Endothelial cell (in vitro differentiated cells): Measurements from ENCODE around the gene TMEM43. TPM values are rescaled to one million over a fixed set of nuclear protein-coding genes. Genes with fewer than 3 reads are reported as not detected.

Source experiments
- DNase-seq: peaks from one replicate; pipeline ENCODE4 v3.0.0; 2021; ENCODE audit warnings: low spot score
- H3K27ac Mint-ChIP-seq: one replicate; pipeline ENCODE4 v1.8.0; 2021; ENCODE audit warnings: mixed read lengths, inconsistent platforms; ENCODE audit not compliant: unreplicated experiment
- H3K27me3 Mint-ChIP-seq: one replicate; pipeline ENCODE4 v1.8.0; 2021; ENCODE audit warnings: mild to moderate bottlenecking, moderate library complexity, mixed read lengths, inconsistent platforms; ENCODE audit not compliant: unreplicated experiment
- H3K36me3 Mint-ChIP-seq: one replicate; pipeline ENCODE4 v1.8.0; 2021; ENCODE audit warnings: mild to moderate bottlenecking, low read depth, mixed read lengths, inconsistent platforms; ENCODE audit not compliant: unreplicated experiment
- H3K4me1 Mint-ChIP-seq: one replicate; pipeline ENCODE4 v1.8.0; 2021; ENCODE audit warnings: mild to moderate bottlenecking, mixed read lengths, inconsistent platforms; ENCODE audit not compliant: unreplicated experiment
- H3K4me3 Mint-ChIP-seq: one replicate; pipeline ENCODE4 v1.8.0; 2021; ENCODE audit warnings: mild to moderate bottlenecking, mixed read lengths, inconsistent platforms; ENCODE audit not compliant: unreplicated experiment
- H3K9me3 Mint-ChIP-seq: one replicate; pipeline ENCODE4 v1.8.0; 2021; ENCODE audit warnings: mixed read lengths, inconsistent platforms; ENCODE audit not compliant: unreplicated experiment
- CTCF ChIP-seq: fragments of 200-600 bp; sonication (generic); IDR thresholded peaks from one replicate; pipeline ENCODE4 v1.5.0; 2021; ENCODE audit warnings: antibody characterized with exemption; ENCODE audit not compliant: unreplicated experiment
- total RNA-seq: library from RNA; stranded (reverse); fragmentation: NEBNext Ultra II Directional; extraction: Animal tissue kit (Norgen Biotek cat#: 25700); gene quantifications from one replicate; pipeline ENCODE4 v1.2.1, GENCODE V29; 2021; ENCODE audit not compliant: unreplicated experiment

TMEM43 gene
- total RNA-seq, 1 donor from 2014 or later = 31.9 TPM

DNA sequence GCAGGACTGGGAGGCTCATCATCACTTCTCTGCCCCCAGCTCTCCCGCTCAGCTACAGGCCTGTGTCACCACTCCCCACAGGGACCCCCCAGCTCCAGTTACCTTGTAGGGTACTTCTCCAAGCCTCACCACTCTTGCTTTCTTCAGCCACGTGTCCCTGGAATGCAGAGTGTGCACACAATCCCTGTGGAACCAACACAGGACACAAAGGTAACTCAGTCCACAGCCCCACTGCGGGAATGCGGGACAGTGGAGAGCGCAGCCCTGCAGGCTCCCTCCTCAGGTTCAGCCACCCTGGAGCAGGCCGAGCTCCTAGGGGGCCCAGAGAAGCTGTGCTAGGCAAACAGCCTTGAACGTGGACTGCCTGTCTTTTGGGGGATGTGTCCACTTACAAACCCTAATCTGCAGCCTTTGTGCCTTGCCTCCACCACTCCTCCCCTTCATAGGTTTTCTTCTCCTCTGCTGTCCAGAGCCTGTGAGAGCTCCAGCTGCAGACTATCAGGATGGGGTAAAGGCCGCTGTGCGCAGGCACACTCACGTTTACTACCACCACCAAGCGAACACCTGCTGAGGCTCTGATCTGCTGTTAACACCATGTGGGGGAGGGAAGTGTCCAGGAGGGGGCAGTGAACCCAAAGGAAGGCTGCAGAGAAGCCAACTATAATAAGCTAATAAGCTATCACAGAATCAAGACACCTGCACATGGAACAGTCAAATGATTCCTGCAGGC, 27.5 kb downstream of the TMEM43 start:
- Mint-ChIP-seq H3K4me1 (no peaks in the 10 kb centered on the region), H3K36me3 (peaks cover 43% of the 10 kb centered on the region), H3K27me3 (peaks cover 4% of the 10 kb centered on the region), H3K4me3 (no peak overlapping the region), H3K9me3 (no peaks in the 10 kb centered on the region), H3K27ac (no peak overlapping the region)
- DNase-seq = no peak
- no peak for TF ChIP-seq CTCF

DNA sequence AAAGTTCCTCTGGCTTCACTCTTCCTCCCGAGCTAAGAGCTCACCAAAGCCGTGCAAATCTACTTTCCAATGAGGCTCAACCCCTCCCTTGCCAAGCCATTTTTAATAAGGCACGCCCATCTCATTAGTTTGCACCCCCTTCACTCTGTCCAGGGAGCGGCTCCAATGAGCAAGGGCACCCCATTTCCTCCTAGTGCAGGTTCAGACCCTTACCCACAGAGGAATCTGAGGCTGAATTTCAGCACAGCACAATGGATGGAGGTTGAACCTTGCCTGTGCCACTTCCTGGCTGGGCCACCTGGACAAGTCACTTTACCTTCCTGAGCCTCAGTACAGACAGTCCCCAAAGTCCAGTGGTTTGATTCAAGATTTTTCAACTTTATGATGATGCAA, 28.1 kb downstream of the TMEM43 start:
- H3K9me3 Mint-ChIP-seq = no peaks in the 10 kb centered on the region
- no peak for TF ChIP-seq CTCF
- peaks cover 4% of the 10 kb centered on the region for H3K27me3 Mint-ChIP-seq
- DNase-seq = no peak
- no peak overlapping the region for H3K27ac Mint-ChIP-seq
- H3K4me1 Mint-ChIP-seq = no peaks in the 10 kb centered on the region
- H3K4me3 Mint-ChIP-seq = no peak overlapping the region
- peaks cover 43% of the 10 kb centered on the region for H3K36me3 Mint-ChIP-seq

DNA sequence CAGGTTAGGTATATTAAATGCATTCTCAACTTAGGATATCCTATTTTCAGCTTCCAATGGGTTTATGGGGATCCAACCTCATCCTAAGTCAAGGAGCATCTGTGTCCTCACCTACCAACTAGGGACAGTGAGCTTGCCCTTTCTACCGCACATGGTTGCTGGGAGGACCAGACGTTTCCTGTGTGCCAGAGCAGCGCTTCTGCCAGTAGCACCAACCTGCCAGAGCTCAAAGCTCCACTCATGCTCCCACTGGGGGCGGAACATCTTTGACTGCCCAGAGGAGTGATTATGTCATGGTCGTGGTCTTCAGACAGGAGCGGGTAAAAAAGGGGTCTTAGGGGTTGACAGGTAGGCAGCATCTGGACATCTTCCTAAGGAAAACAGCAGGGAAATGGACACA, 28.8 kb downstream of the TMEM43 start:
- peaks cover 6% of the 10 kb centered on the region for H3K27me3 Mint-ChIP-seq
- no peak for TF ChIP-seq CTCF
- DNase-seq = no peak

GRCh38 chr3:14154276-14154675, 29.4 kb downstream of the TMEM43 start:
- H3K27me3 Mint-ChIP-seq = peaks cover 10% of the 10 kb centered on the region
- no peak for DNase-seq
- no peaks in the 10 kb centered on the region for H3K9me3 Mint-ChIP-seq
- no peak overlapping the region for H3K27ac Mint-ChIP-seq
- H3K4me1 Mint-ChIP-seq = no peaks in the 10 kb centered on the region
- no peak overlapping the region for H3K4me3 Mint-ChIP-seq
- H3K36me3 Mint-ChIP-seq = peaks cover 56% of the 10 kb centered on the region
- TF ChIP-seq CTCF = no peak

More for the DNA sequence above, 28.8 kb downstream of the TMEM43 start:
- H3K9me3 Mint-ChIP-seq = no peaks in the 10 kb centered on the region
- H3K36me3 Mint-ChIP-seq = peaks cover 50% of the 10 kb centered on the region
- H3K4me3 Mint-ChIP-seq = no peak overlapping the region
- H3K27ac Mint-ChIP-seq = no peak overlapping the region
- no peaks in the 10 kb centered on the region for H3K4me1 Mint-ChIP-seq

GRCh38 chr3:14154895-14155440, 30.1 kb downstream of the TMEM43 start:
- H3K36me3 Mint-ChIP-seq = peaks cover 57% of the 10 kb centered on the region
- peaks cover 10% of the 10 kb centered on the region for H3K27me3 Mint-ChIP-seq
- no peaks in the 10 kb centered on the region for H3K9me3 Mint-ChIP-seq
- no peak overlapping the region for H3K4me3 Mint-ChIP-seq
- no peak for DNase-seq
- no peak overlapping the region for H3K27ac Mint-ChIP-seq
- no peak for TF ChIP-seq CTCF
- no peaks in the 10 kb centered on the region for H3K4me1 Mint-ChIP-seq
